Central memory CD8-positive, alpha-beta T cell (primary cell): Measurements from ENCODE around the gene RUNX2.

Experiments
- ATAC-seq: fragments of 150-1000 bp; cut with Tn5 transposase; replicated peaks from 2 replicates; pipeline ENCODE4 v1.10.0; 2022; ENCODE audit warnings: mild to moderate bottlenecking, moderate FRiP score, moderate number of reproducible peaks; ENCODE audit not compliant: poor library complexity, severe bottlenecking; ENCODE audit errors: extremely low read depth
- DNase-seq, 2 donors: peaks; one replicate each; pipeline ENCODE4 v3.0.0; 2021; ENCODE audit warnings: low spot score in 2 of 2
- H3K27ac Mint-ChIP-seq: one replicate; pipeline ENCODE4 v1.8.0; 2022; ENCODE audit warnings: low read depth, mild to moderate bottlenecking, moderate library complexity, mixed read lengths
- H3K27me3 Mint-ChIP-seq: one replicate; pipeline ENCODE4 v1.8.0; 2022; ENCODE audit warnings: mixed read lengths
- H3K36me3 Mint-ChIP-seq: one replicate; pipeline ENCODE4 v1.8.0; 2022; ENCODE audit warnings: mild to moderate bottlenecking, moderate library complexity, mixed read lengths; ENCODE audit not compliant: insufficient read depth
- H3K4me1 Mint-ChIP-seq: one replicate; pipeline ENCODE4 v1.8.0; 2022; ENCODE audit warnings: mixed read lengths
- H3K4me3 Mint-ChIP-seq: one replicate; pipeline ENCODE4 v1.8.0; 2022; ENCODE audit warnings: mild to moderate bottlenecking, moderate library complexity, mixed read lengths
- H3K9me3 Mint-ChIP-seq: one replicate; pipeline ENCODE4 v1.8.0; 2022; ENCODE audit warnings: mixed read lengths

Gene RUNX2

GRCh38 chr6:45635284-45635867 lies 307.2 kb downstream of the RUNX2 start:
- no peaks in the 10 kb centered on the region for H3K9me3 Mint-ChIP-seq
- no peak overlapping the region for H3K4me3 Mint-ChIP-seq

GRCh38 chr6:45637056-45637455 lies 308.9 kb downstream of the RUNX2 start:
- DNase-seq: no peak
- Mint-ChIP-seq H3K27ac (no peak overlapping the region), H3K36me3 (peaks cover 1% of the 10 kb centered on the region), H3K27me3 (no peaks in the 10 kb centered on the region), H3K4me3 (no peak overlapping the region), H3K4me1 (peaks cover 22% of the 10 kb centered on the region), H3K9me3 (no peaks in the 10 kb centered on the region)
- no peak for ATAC-seq

More at GRCh38 chr6:45635284-45635867, 307.2 kb downstream of the RUNX2 start:
- H3K4me1 Mint-ChIP-seq: peaks cover 24% of the 10 kb centered on the region
- no peaks in the 10 kb centered on the region for H3K27me3 Mint-ChIP-seq
- ATAC-seq (no peak), DNase-seq (no peak)
- no peak overlapping the region for H3K27ac Mint-ChIP-seq
- H3K36me3 Mint-ChIP-seq: peaks cover 1% of the 10 kb centered on the region

GRCh38 chr6:45637611-45638257 lies 309.6 kb downstream of the RUNX2 start:
- ATAC-seq (no peak), DNase-seq (no peak)
- peaks cover 1% of the 10 kb centered on the region for H3K36me3 Mint-ChIP-seq
- peaks cover 17% of the 10 kb centered on the region for H3K4me1 Mint-ChIP-seq
- no peaks in the 10 kb centered on the region for H3K9me3 Mint-ChIP-seq
- no peak overlapping the region for H3K4me3 Mint-ChIP-seq
- no peak overlapping the region for H3K27ac Mint-ChIP-seq
- no peaks in the 10 kb centered on the region for H3K27me3 Mint-ChIP-seq

GRCh38 chr6:45640081-45640491 lies 312.0 kb downstream of the RUNX2 start:
- H3K4me3 Mint-ChIP-seq: no peak overlapping the region
- H3K36me3 Mint-ChIP-seq: peaks cover 1% of the 10 kb centered on the region
- H3K9me3 Mint-ChIP-seq: no peaks in the 10 kb centered on the region
- no peaks in the 10 kb centered on the region for H3K27me3 Mint-ChIP-seq
- DNase-seq (no peak), ATAC-seq (no peak)
- H3K4me1 Mint-ChIP-seq: peaks cover 6% of the 10 kb centered on the region
- no peak overlapping the region for H3K27ac Mint-ChIP-seq

GRCh38 chr6:45640811-45641210 lies 312.7 kb downstream of the RUNX2 start:
- no peak for ATAC-seq
- H3K4me3 Mint-ChIP-seq: no peak overlapping the region
- peaks cover 1% of the 10 kb centered on the region for H3K36me3 Mint-ChIP-seq
- peak overlapping the region; percentile 30 for H3K27ac Mint-ChIP-seq
- DNase-seq: no peak
- no peaks in the 10 kb centered on the region for H3K27me3 Mint-ChIP-seq
- H3K9me3 Mint-ChIP-seq: no peaks in the 10 kb centered on the region
- H3K4me1 Mint-ChIP-seq: peaks cover 6% of the 10 kb centered on the region

GRCh38 chr6:45642331-45643125 lies 314.4 kb downstream of the RUNX2 start:
- ATAC-seq (no peak), DNase-seq (no peak)
- Mint-ChIP-seq H3K27me3 (no peaks in the 10 kb centered on the region), H3K4me3 (no peak overlapping the region), H3K4me1 (peaks cover 6% of the 10 kb centered on the region), H3K36me3 (peaks cover 1% of the 10 kb centered on the region), H3K27ac (no peak overlapping the region), H3K9me3 (no peaks in the 10 kb centered on the region)

GRCh38 chr6:45643126-45643525 lies 315.0 kb downstream of the RUNX2 start:
- no peak overlapping the region for H3K4me3 Mint-ChIP-seq
- H3K36me3 Mint-ChIP-seq: peaks cover 1% of the 10 kb centered on the region
- no peaks in the 10 kb centered on the region for H3K27me3 Mint-ChIP-seq
- peaks cover 6% of the 10 kb centered on the region for H3K4me1 Mint-ChIP-seq
- ATAC-seq: no peak
- no peaks in the 10 kb centered on the region for H3K9me3 Mint-ChIP-seq
- no peak overlapping the region for H3K27ac Mint-ChIP-seq
- no peak for DNase-seq

GRCh38 chr6:45644720-45645119 lies 316.6 kb downstream of the RUNX2 start:
- no peaks in the 10 kb centered on the region for H3K36me3 Mint-ChIP-seq
- H3K9me3 Mint-ChIP-seq: no peaks in the 10 kb centered on the region
- no peak for DNase-seq
- H3K4me1 Mint-ChIP-seq: no peaks in the 10 kb centered on the region
- H3K27ac Mint-ChIP-seq: no peak overlapping the region
- H3K4me3 Mint-ChIP-seq: no peak overlapping the region
- ATAC-seq: no peak
- H3K27me3 Mint-ChIP-seq: no peaks in the 10 kb centered on the region

GRCh38 chr6:45645302-45645701 lies 317.2 kb downstream of the RUNX2 start:
- Mint-ChIP-seq H3K36me3 (no peaks in the 10 kb centered on the region), H3K9me3 (no peaks in the 10 kb centered on the region), H3K4me3 (no peak overlapping the region), H3K27ac (no peak overlapping the region), H3K27me3 (no peaks in the 10 kb centered on the region), H3K4me1 (no peaks in the 10 kb centered on the region)
- ATAC-seq (no peak), DNase-seq (no peak)

GRCh38 chr6:45647341-45648261 lies 319.5 kb downstream of the RUNX2 start:
- DNase-seq: no peak
- no peak overlapping the region for H3K4me3 Mint-ChIP-seq

GRCh38 chr6:45648262-45648620 lies 320.1 kb downstream of the RUNX2 start:
- no peaks in the 10 kb centered on the region for H3K36me3 Mint-ChIP-seq
- no peak for ATAC-seq
- no peaks in the 10 kb centered on the region for H3K4me1 Mint-ChIP-seq
- H3K4me3 Mint-ChIP-seq: no peak overlapping the region
- H3K9me3 Mint-ChIP-seq: no peaks in the 10 kb centered on the region
- DNase-seq: no peak
- H3K27ac Mint-ChIP-seq: no peak overlapping the region
- no peaks in the 10 kb centered on the region for H3K27me3 Mint-ChIP-seq

More at GRCh38 chr6:45647341-45648261, 319.5 kb downstream of the RUNX2 start:
- Mint-ChIP-seq H3K27ac (no peak overlapping the region), H3K4me1 (no peaks in the 10 kb centered on the region), H3K36me3 (no peaks in the 10 kb centered on the region), H3K27me3 (no peaks in the 10 kb centered on the region), H3K9me3 (no peaks in the 10 kb centered on the region)
- ATAC-seq: no peak

GRCh38 chr6:45650524-45651135 lies 322.5 kb downstream of the RUNX2 start:
- no peak for DNase-seq
- no peak for ATAC-seq
- no peaks in the 10 kb centered on the region for H3K27me3 Mint-ChIP-seq
- H3K4me3 Mint-ChIP-seq: no peak overlapping the region
- no peak overlapping the region for H3K27ac Mint-ChIP-seq
- H3K36me3 Mint-ChIP-seq: no peaks in the 10 kb centered on the region
- H3K4me1 Mint-ChIP-seq: no peaks in the 10 kb centered on the region
- no peaks in the 10 kb centered on the region for H3K9me3 Mint-ChIP-seq
